Skeletal muscle tissue (tissue), 4 donors: Measurements from ENCODE around the gene CAMTA2. TPM values are rescaled to one million over a fixed set of nuclear protein-coding genes. Genes with fewer than 3 reads are reported as not detected.

Source experiments
- H3K27ac ChIP-seq: one replicate; pipeline ENCODE4 v1.7.0; 2013; ENCODE audit warnings: mild to moderate bottlenecking, low read depth, low read length, inconsistent platforms
- H3K27me3 ChIP-seq, 3 donors: one replicate each; pipeline ENCODE4 v1.7.0; 2013; ENCODE audit warnings: low read length in 3 of 3; ENCODE audit not compliant: control insufficient read depth in 3 of 3, insufficient read depth in 3 of 3
- H3K36me3 ChIP-seq, 3 donors: one replicate each; pipeline ENCODE4 v1.7.0; 2013; ENCODE audit warnings: low read length in 3 of 3; ENCODE audit not compliant: control insufficient read depth in 3 of 3, insufficient read depth in 3 of 3
- H3K4me1 ChIP-seq, 3 donors: one replicate each; pipeline ENCODE4 v1.7.0; 2013; ENCODE audit warnings: low read length in 3 of 3, mild to moderate bottlenecking in 3 of 3; ENCODE audit not compliant: control insufficient read depth in 3 of 3, insufficient read depth in 3 of 3
- H3K4me3 ChIP-seq, 3 donors: one replicate each; pipeline ENCODE4 v1.7.0; 2013; ENCODE audit warnings: low read length in 3 of 3
- H3K9ac ChIP-seq, 3 donors: one replicate each; pipeline ENCODE4 v1.7.0; 2013; ENCODE audit warnings: low read length in 3 of 3, mild to moderate bottlenecking in 3 of 3, moderate library complexity in 2 of 3, low read depth in 1 of 3
- H3K9me3 ChIP-seq, 3 donors: one replicate each; pipeline ENCODE4 v1.7.0; 2013; ENCODE audit warnings: low read length in 3 of 3; ENCODE audit not compliant: control insufficient read depth in 3 of 3
- total RNA-seq: library from RNA; depleted of rRNA; stranded (reverse); fragments of >200 nt; gene quantifications from one replicate; pipeline ENCODE4 v1.2.3, GENCODE V29; 2014
- donor health status: Osteomylitis.

Gene CAMTA2
- total RNA-seq, 1 donor from 2014 or later = 4.7 TPM

DNA sequence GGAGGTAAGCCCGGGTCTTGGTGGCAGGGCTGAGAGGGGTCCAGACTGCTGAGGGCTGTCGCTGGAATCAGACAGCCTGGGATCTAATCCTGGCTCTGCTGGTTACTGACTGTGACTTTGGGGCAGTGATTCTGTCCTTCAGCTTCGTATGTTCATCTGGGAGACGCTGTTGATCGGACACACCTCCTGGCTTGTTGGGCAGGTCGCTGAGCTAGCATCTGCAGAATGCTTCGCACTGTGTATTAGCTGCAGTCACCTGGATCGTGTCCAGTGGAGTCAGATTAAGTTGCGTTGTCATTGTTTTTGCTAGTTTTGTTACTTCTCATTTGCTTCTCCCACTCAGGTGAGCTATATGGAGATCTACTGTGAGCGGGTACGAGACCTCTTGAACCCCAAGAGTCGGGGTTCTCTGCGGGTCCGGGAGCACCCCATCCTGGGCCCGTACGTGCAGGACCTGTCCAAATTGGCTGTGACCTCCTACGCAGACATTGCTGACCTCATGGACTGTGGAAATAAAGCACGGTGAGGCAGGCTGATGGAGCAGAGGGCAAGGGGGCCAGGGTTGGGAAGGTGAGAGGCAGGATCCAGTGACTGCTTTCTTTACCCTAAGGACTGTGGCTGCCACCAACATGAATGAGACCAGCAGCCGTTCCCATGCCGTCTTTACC, 14.8 kb upstream of the CAMTA2 start:
- peak overlapping the region; percentile 9 to 49 (median 25) for H3K4me3 ChIP-seq
- H3K9ac ChIP-seq = peak overlapping the region; percentile 5 to 99 (median 37)
- peak overlapping the region; percentile 99 for H3K27ac ChIP-seq
- H3K36me3 ChIP-seq = peaks cover 53 to 60% (median 58%) of the 10 kb centered on the region in 3 donors
- H3K27me3 ChIP-seq = no peaks in the 10 kb centered on the region
- H3K4me1 ChIP-seq = peaks cover 44 to 61% (median 54%) of the 10 kb centered on the region in 3 donors
- no peaks in the 10 kb centered on the region for H3K9me3 ChIP-seq

GRCh38 chr17:5000237-5000639, 12.8 kb upstream of the CAMTA2 start:
- peak overlapping the region; percentile 92 to 99 (median 96) for H3K4me3 ChIP-seq
- peaks cover 39 to 45% (median 40%) of the 10 kb centered on the region in 3 donors for H3K36me3 ChIP-seq
- no peaks in the 10 kb centered on the region for H3K27me3 ChIP-seq
- H3K9me3 ChIP-seq = no peaks in the 10 kb centered on the region
- peak overlapping the region; percentile 96 to 99 (median 99) for H3K9ac ChIP-seq
- peak overlapping the region; percentile 99 for H3K27ac ChIP-seq
- H3K4me1 ChIP-seq = peaks cover 50 to 68% (median 61%) of the 10 kb centered on the region in 3 donors

DNA sequence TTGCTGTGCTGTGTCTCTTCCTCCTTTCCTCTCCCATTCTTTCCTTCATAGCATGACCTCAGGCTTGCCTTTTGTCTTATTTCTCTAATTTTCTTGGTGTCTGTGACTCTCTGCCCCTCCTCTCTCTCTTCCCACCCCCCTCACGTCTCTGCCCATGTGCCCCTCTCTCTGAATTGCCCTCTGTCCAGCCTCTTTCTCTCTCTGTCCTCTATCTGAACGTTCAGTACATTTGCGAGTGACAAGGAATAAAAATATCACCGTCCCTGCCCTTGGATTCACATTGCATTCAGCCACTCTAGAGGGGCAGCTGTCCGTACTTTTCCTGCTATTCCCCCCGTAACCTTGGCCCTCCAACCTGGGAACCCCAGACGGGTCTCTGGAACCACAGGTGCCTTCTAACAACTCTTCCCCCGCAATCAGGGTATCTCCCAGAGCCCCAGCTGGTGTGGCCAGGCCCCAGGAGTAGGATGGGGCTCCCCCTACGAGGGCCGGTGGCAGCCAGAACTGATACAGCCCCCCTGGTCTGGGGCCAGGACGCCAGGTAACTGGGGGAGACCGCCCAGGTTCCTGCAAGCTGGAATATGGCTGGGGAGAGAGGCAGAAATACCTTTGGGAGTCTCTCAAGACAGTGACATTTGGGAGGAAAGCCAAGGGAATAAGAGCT, 12.1 kb upstream of the CAMTA2 start:
- H3K27me3 ChIP-seq = no peaks in the 10 kb centered on the region
- no peaks in the 10 kb centered on the region for H3K9me3 ChIP-seq
- peak overlapping the region; percentile 92 to 99 (median 96) for H3K4me3 ChIP-seq
- H3K4me1 ChIP-seq = peaks cover 50 to 68% (median 61%) of the 10 kb centered on the region in 3 donors
- H3K9ac ChIP-seq = peak overlapping the region; percentile 96 to 99 (median 99)
- H3K36me3 ChIP-seq = peaks cover 32 to 39% (median 33%) of the 10 kb centered on the region in 3 donors
- H3K27ac ChIP-seq = peak overlapping the region; percentile 99

DNA sequence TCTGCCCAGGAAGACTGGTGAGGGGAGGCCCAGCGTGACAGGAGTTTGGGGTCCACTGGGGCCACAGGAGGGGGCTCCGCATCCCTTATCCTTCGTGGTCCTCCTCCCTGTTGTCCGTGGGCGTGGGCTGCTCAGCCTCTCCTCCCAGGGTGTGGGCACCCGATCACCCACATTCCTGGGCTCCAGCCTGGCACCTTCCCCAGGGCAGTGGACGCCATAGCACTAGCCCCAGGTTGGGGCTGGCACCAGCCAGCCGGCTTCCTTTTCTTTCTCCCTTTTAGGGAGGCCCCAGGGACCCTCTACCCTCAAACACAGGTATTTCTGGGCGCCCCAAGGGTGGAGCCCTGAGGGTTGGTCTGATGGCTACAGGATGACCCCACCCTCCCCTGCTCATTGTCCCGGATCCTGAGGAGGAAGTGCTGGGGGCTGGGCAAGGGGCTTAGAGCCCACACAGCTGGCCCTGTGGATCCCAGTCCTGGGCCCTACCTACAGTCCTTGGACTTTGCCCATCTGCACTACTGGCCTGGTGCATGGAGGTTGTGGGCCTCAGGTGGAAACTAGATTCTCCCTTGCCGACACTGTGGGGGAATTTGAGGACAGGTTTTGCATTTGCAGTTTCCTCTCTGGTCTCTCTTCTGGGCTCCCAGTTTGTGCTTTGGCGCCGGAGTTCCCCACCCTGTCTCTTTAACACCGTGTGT, 11.4 kb upstream of the CAMTA2 start:
- Histone ChIP-seq H3K9ac (peak overlapping the region; percentile 96 to 99 (median 99)), H3K4me3 (peak overlapping the region; percentile 92 to 99 (median 96)), H3K36me3 (peaks cover 25 to 32% (median 26%) of the 10 kb centered on the region in 3 donors), H3K27me3 (no peaks in the 10 kb centered on the region), H3K4me1 (peaks cover 50 to 62% (median 61%) of the 10 kb centered on the region in 3 donors), H3K9me3 (no peaks in the 10 kb centered on the region), H3K27ac (peak overlapping the region; percentile 99)

- H3K36me3 ChIP-seq = peaks cover 19 to 25% (median 20%) of the 10 kb centered on the region in 3 donors
- peak overlapping the region; percentile 92 to 99 (median 96) for H3K4me3 ChIP-seq
- H3K4me1 ChIP-seq = peaks cover 48 to 55% (median 54%) of the 10 kb centered on the region in 3 donors
- no peaks in the 10 kb centered on the region for H3K9me3 ChIP-seq
- H3K27me3 ChIP-seq = no peaks in the 10 kb centered on the region
- H3K9ac ChIP-seq = peak overlapping the region; percentile 96 to 99 (median 99)
- H3K27ac ChIP-seq = peak overlapping the region; percentile 99
Observed at GRCh38 chr17:4998027-4998731, 10.7 kb upstream of the CAMTA2 start.

GRCh38 chr17:4997302-4998026, 10.0 kb upstream of the CAMTA2 start, which contains the start of the genes INCA1 and KIF1C:
Gene INCA1, minus strand, starts transcription at chr17:4997522. Its CDS starts 3,085 bp downstream, at chr17:4994437.
Gene KIF1C, plus strand, starts transcription at chr17:4997950. Its CDS starts 2,297 bp downstream, at chr17:5000247.
- H3K9ac ChIP-seq = peak within 1 kb of the TSS; percentile 96 to 99 (median 99)
- H3K36me3 ChIP-seq = peaks cover 15 to 20% (median 15%) of the 10 kb centered on the region in 3 donors
- peaks cover 47 to 48% (median 47%) of the 10 kb centered on the region in 3 donors for H3K4me1 ChIP-seq
- H3K9me3 ChIP-seq = no peaks in the 10 kb centered on the region
- H3K27ac ChIP-seq = peak within 1 kb of the TSS; percentile 99
- no peaks in the 10 kb centered on the region for H3K27me3 ChIP-seq
- H3K4me3 ChIP-seq = peak within 1 kb of the TSS; percentile 92 to 99 (median 96)

DNA sequence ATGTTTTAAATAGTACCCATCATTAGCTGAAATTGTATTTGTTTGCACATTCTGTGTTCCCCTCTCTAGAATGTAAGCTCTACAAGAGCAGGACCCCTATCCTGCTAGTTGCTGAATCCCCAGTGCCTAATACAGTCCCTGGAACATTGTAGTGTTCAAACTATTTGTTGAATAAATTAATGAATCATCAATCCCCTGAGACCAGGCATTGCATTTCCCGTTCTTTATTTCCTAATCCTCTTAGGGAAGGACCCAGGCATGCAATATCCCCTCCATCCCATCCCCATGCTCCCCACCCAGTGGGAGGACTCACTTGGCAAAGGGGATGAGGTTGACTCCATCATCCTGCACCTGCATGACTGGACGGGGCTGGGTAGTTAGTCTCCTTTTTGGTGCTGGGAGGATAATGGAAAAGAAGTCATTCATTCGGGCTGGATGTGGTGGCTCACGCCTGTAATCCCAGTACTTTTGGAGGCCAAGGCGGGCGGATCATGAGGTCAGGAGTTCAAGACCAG, 6.7 kb upstream of the CAMTA2 start:
- no peak overlapping the region for H3K27ac ChIP-seq
- H3K4me1 ChIP-seq = peaks cover 14 to 16% (median 15%) of the 10 kb centered on the region in 3 donors
- no peak overlapping the region for H3K9ac ChIP-seq
- peaks cover 0 to 4% (median 3%) of the 10 kb centered on the region in 3 donors for H3K36me3 ChIP-seq
- H3K9me3 ChIP-seq = no peaks in the 10 kb centered on the region
- H3K27me3 ChIP-seq = no peaks in the 10 kb centered on the region
- H3K4me3 ChIP-seq = no peak overlapping the region

DNA sequence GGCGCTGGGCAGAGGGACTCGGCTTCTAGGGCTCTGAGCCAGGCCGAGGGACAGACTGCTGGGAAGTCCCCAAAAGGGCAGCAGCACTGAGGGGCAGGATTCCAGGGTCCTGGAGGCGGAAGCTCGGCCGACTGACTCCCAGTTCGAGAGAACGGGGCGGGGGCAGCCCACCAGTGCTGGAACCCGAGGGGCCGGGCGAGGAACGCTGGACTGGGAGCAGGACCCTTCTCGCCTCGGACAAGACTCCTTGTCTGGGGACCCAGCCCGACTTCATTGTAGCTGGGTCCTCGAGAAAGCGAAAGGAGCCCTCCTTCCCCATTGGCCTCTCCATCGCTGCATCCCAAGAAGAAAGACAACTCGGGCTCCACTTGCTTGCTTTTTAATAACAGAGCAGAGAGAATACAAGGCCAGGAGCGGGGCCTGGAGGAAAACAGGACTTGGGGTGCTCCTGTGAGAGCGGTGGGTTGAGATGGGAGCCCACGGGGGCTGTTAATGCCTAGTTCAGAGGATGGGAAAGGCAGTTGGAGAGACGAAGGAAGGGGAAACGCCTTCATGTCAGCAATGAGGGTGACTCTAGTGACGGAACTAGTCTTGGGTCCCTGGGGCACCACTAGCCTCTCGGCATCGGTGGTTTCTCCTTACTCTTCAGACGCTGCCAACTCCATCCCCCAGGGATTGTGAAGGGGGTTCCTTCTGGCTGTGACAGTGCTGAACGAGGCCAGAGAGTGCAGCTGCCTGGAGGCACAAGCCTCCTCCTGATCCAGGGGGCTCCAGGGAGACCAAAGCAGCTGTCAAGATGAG, 492 bp upstream of the CAMTA2 start:
- H3K4me1 ChIP-seq = peaks cover 25 to 32% (median 29%) of the 10 kb centered on the region in 3 donors
- peak overlapping the region; percentile 79 to 89 (median 87) for H3K4me3 ChIP-seq
- peaks cover 3 to 17% (median 7%) of the 10 kb centered on the region in 3 donors for H3K36me3 ChIP-seq
- no peaks in the 10 kb centered on the region for H3K27me3 ChIP-seq
- H3K9me3 ChIP-seq = no peaks in the 10 kb centered on the region
- peak overlapping the region; percentile 96 for H3K27ac ChIP-seq
- H3K9ac ChIP-seq = peak overlapping the region; percentile 93 to 97 (median 94)
